PC-3 (cell line): Measurements from ENCODE around the gene SPATS2. TPM values are rescaled to one million over a fixed set of nuclear protein-coding genes. Genes with fewer than 3 reads are reported as not detected.

Source experiments
- ATAC-seq: fragments of 200-7000 bp; cut with Tn5 transposase; 2 replicates; pipeline ENCODE4 v1.9.1; 2020; ENCODE audit warnings: mild to moderate bottlenecking, moderate library complexity
- BruUV-seq: library from RNA; stranded (reverse); fragments of 400-500 nt; replicated peaks from 2 replicates; lab custom pipeline; 2021; lab: Mats Ljungman, UMichigan
- CTCF ChIA-PET: fragments of 300-600 bp; sonication (Branson Sonifier 250); formaldehyde crosslinking; loops from one replicate; lab custom pipeline; 2022; ENCODE audit warnings: antibody characterized with exemption; lab: Charles Lee
- POLR2A ChIA-PET: fragments of 300-600 bp; sonication (Branson Sonifier 250); formaldehyde crosslinking; loops from one replicate; lab custom pipeline; 2022; ENCODE audit warnings: antibody characterized with exemption; ENCODE audit not compliant: unreplicated experiment; lab: Charles Lee
- DNase-seq: peaks from one replicate; pipeline ENCODE4 v3.0.0-alpha.2; 2015
- H2AFZ ChIP-seq: fragments of 300-600 bp; sonication (generic); 2 replicates; pipeline ENCODE4 v1.6.0; 2016; ENCODE audit warnings: antibody characterized with exemption, low read length
- H3F3A ChIP-seq: fragments of 300-600 bp; sonication (generic); one replicate; pipeline ENCODE4 v1.6.0; 2017; ENCODE audit warnings: antibody characterized with exemption, low read length, control low read depth, mild to moderate bottlenecking; ENCODE audit not compliant: unreplicated experiment
- H3K27ac ChIP-seq: fragments of 300-600 bp; sonication (generic); 2 replicates; pipeline ENCODE4 v1.5.1; 2016; ENCODE audit warnings: mild to moderate bottlenecking, low read length
- H3K27me3 ChIP-seq: fragments of 300-600 bp; sonication (generic); 2 replicates; pipeline ENCODE4 v1.6.1; 2016; ENCODE audit warnings: low read length, mixed read lengths
- H3K36me3 ChIP-seq: fragments of 300-600 bp; sonication (generic); 2 replicates; pipeline ENCODE4 v1.6.1; 2016; ENCODE audit warnings: low read depth, mixed run types, low read length, mixed read lengths
- H3K4me1 ChIP-seq: fragments of 300-600 bp; sonication (generic); 2 replicates; pipeline ENCODE4 v1.5.1; 2016; ENCODE audit warnings: low read length; ENCODE audit not compliant: insufficient read depth
- H3K4me2 ChIP-seq: fragments of 300-600 bp; sonication (generic); 2 replicates; pipeline ENCODE4 v1.6.0; 2016; ENCODE audit warnings: low read length
- H3K4me3 ChIP-seq: fragments of 300-600 bp; sonication (generic); 2 replicates; pipeline ENCODE4 v1.5.1; 2016; ENCODE audit warnings: mild to moderate bottlenecking, low read length, mixed read lengths
- H3K79me2 ChIP-seq: fragments of 300-600 bp; sonication (generic); 2 replicates; pipeline ENCODE4 v1.6.1; 2017; ENCODE audit warnings: low read length, mixed read lengths
- H3K9ac ChIP-seq: fragments of 300-600 bp; sonication (generic); 2 replicates; pipeline ENCODE4 v1.6.0; 2016; ENCODE audit warnings: mild to moderate bottlenecking, low read length
- H3K9me2 ChIP-seq: fragments of 300-600 bp; sonication (generic); replicated peaks from 2 replicates; pipeline ENCODE4 v1.6.1; 2016; ENCODE audit warnings: mixed run types, low read length, mixed read lengths
- H3K9me3 ChIP-seq: fragments of 300-600 bp; sonication (generic); 2 replicates; pipeline ENCODE4 v1.6.1; 2016; ENCODE audit warnings: low read length, mixed read lengths
- H4K20me1 ChIP-seq: fragments of 300-600 bp; sonication (generic); 2 replicates; pipeline ENCODE4 v1.6.1; 2016; ENCODE audit warnings: low read length, mixed read lengths
- EZH2 ChIP-seq: fragments of 300-600 bp; sonication (generic); IDR thresholded peaks from one replicate; pipeline ENCODE4 v1.6.1; 2017; ENCODE audit warnings: antibody characterized with exemption, mild to moderate bottlenecking, low read length; ENCODE audit not compliant: unreplicated experiment
- EZH2phosphoT487 ChIP-seq: fragments of 300-600 bp; sonication (generic); IDR thresholded peaks from 2 replicates; pipeline ENCODE4 v1.6.1; 2018; ENCODE audit warnings: mild to moderate bottlenecking, antibody characterized with exemption, low read length, borderline replicate concordance
- intact Hi-C: fragments of 100-400 bp; cut with micrococcal nuclease; formaldehyde crosslinking; loops from 2 replicates; pipeline ENCODE4 v1.9.0; 2023
- total RNA-seq: library from RNA; depleted of rRNA; stranded (reverse); fragments of >200 nt; gene quantifications from 2 replicates; pipeline ENCODE4 v1.2.3, GENCODE V29; 2014
- TF ChIP-seq, protein P1 (sequence below): fragments of 300-600 bp; sonication (generic); conservative IDR thresholded peaks from 2 replicates; pipeline ENCODE4 v1.5.1; 2017; ENCODE audit warnings: antibody characterized with exemption, low read depth, mild to moderate bottlenecking, low read length

Gene SPATS2
- total RNA-seq, 1 experiment from 2014 or later: 27.0 TPM

- POLR2A ChIA-PET: no interaction called here
- Histone ChIP-seq H3K27ac (no peak overlapping the region), H3F3A (no peaks in the 10 kb centered on the region), H3K9me2 (no peaks in the 10 kb centered on the region), H3K4me3 (no peak overlapping the region), H3K36me3 (no peaks in the 10 kb centered on the region; the same call in 1 of the 2 replicates), H3K79me2 (peaks cover 10% of the 10 kb centered on the region), H2AFZ (no peak overlapping the region), H3K9me3 (no peaks in the 10 kb centered on the region), H3K4me1 (no peaks in the 10 kb centered on the region), H3K4me2 (no peak overlapping the region), H3K9ac (no peak overlapping the region), H3K27me3 (no peaks in the 10 kb centered on the region), H4K20me1 (no peaks in the 10 kb centered on the region)
- intact Hi-C loops: no loop called here
- ATAC-seq: no peak
- no TSS peak for BruUV-seq
- no peak for DNase-seq
- no peak for TF ChIP-seq EZH2
- TF ChIP-seq EZH2phosphoT487: no peak
- TF ChIP-seq, protein P1, sequence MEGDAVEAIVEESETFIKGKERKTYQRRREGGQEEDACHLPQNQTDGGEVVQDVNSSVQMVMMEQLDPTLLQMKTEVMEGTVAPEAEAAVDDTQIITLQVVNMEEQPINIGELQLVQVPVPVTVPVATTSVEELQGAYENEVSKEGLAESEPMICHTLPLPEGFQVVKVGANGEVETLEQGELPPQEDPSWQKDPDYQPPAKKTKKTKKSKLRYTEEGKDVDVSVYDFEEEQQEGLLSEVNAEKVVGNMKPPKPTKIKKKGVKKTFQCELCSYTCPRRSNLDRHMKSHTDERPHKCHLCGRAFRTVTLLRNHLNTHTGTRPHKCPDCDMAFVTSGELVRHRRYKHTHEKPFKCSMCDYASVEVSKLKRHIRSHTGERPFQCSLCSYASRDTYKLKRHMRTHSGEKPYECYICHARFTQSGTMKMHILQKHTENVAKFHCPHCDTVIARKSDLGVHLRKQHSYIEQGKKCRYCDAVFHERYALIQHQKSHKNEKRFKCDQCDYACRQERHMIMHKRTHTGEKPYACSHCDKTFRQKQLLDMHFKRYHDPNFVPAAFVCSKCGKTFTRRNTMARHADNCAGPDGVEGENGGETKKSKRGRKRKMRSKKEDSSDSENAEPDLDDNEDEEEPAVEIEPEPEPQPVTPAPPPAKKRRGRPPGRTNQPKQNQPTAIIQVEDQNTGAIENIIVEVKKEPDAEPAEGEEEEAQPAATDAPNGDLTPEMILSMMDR: no peak
- CTCF ChIA-PET: no interaction called here
These were observed 79.3 kb downstream of the SPATS2 start for GRCh38 chr12:49446571-49446970.

DNA sequence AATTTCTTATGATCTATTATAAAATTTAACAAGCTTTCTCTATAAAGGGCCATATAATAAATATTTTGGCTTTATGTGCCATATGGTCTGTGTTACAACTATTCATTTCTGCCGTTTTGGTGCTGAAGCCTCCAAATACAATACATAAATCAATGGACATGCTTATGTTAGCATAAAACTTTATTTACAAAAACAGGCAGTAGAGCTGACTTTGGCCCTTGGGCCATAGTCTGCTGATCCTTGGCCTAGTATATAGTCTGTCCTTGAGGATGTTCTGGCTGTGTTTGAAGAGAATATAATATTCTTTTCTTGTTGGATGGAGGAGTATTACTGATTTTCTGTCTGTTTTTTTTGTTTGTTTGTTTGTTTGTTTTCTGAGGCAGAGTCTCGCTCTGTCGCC is 81.6 kb downstream of the SPATS2 start:
- ChIA-PET POLR2A (no interaction called here), CTCF (no interaction called here)
- H3K27ac ChIP-seq: no peak overlapping the region
- no peaks in the 10 kb centered on the region for H3K27me3 ChIP-seq
- H3K36me3 ChIP-seq: no peaks in the 10 kb centered on the region
- H3K79me2 ChIP-seq: peaks cover 5% of the 10 kb centered on the region
- H3K4me2 ChIP-seq: no peak overlapping the region
- H3K9me3 ChIP-seq: no peaks in the 10 kb centered on the region
- no TSS peak for BruUV-seq
- no peak overlapping the region for H3K9ac ChIP-seq
- ATAC-seq (no peak), DNase-seq (no peak)
- TF ChIP-seq, protein P1: no peak
- TF ChIP-seq EZH2: no peak
- no peak for TF ChIP-seq EZH2phosphoT487
- H3F3A ChIP-seq: no peaks in the 10 kb centered on the region
- intact Hi-C loops: no loop called here
- no peak overlapping the region for H3K4me3 ChIP-seq
- no peak overlapping the region for H2AFZ ChIP-seq
- H4K20me1 ChIP-seq: no peaks in the 10 kb centered on the region
- no peaks in the 10 kb centered on the region for H3K4me1 ChIP-seq
- no peaks in the 10 kb centered on the region for H3K9me2 ChIP-seq

GRCh38 chr12:49451468-49452259 is 84.4 kb downstream of the SPATS2 start:
- TF ChIP-seq, protein P1: no peak
- no peak for TF ChIP-seq EZH2
- TF ChIP-seq EZH2phosphoT487: no peak
- BruUV-seq: no TSS peak
- H4K20me1 ChIP-seq: no peaks in the 10 kb centered on the region
- no peak for ATAC-seq
- no peaks in the 10 kb centered on the region for H3K4me1 ChIP-seq
- DNase-seq: no peak
- no peak overlapping the region for H3K4me3 ChIP-seq
- H3F3A ChIP-seq: no peaks in the 10 kb centered on the region
- no peaks in the 10 kb centered on the region for H3K27me3 ChIP-seq
- ChIA-PET CTCF (no interaction called here), POLR2A (interaction anchor here (0.6 kb wide), 1 partner anchor 184 kb away, joined by 3 read pairs; no protein-coding TSS in a partner anchor)
- no peak overlapping the region for H2AFZ ChIP-seq
- H3K36me3 ChIP-seq: peaks cover 5% of the 10 kb centered on the region; the same call in 1 of the 2 replicates
- H3K27ac ChIP-seq: no peak overlapping the region
- intact Hi-C loops: no loop called here
- no peaks in the 10 kb centered on the region for H3K9me3 ChIP-seq
- H3K9me2 ChIP-seq: no peaks in the 10 kb centered on the region
- no peak overlapping the region for H3K9ac ChIP-seq
- no peak overlapping the region for H3K4me2 ChIP-seq
- no peaks in the 10 kb centered on the region for H3K79me2 ChIP-seq
